ENCODE data around the gene CCDC120.

CCDC120 gene

GRCh38 chrX:49064303-49064702 is 5.5 kb downstream of the CCDC120 start:
- no peaks in the 10 kb centered on the region for H3K36me3 ChIP-seq (ENCODE audit: control insufficient read depth, low read depth, low read length)
- H3K4me1 ChIP-seq (ENCODE audit: control insufficient read depth, low read depth, low read length): no peaks in the 10 kb centered on the region
- H3K9me3 ChIP-seq (ENCODE audit: control insufficient read depth, low read depth, low read length): no peaks in the 10 kb centered on the region
- no peak overlapping the region for H3K9ac ChIP-seq (ENCODE audit: low read length)
- H3K27me3 ChIP-seq (ENCODE audit: control insufficient read depth, insufficient read depth, low read length): no peaks in the 10 kb centered on the region
- H3K27ac ChIP-seq (ENCODE audit: low read length): no peak overlapping the region
- no peak overlapping the region for H3K4me3 ChIP-seq (ENCODE audit: low read length)

- Histone ChIP-seq H3K27ac (ENCODE audit: low read length) (no peak overlapping the region), H3K4me3 (ENCODE audit: low read length) (no peak overlapping the region)
These were observed 5.9 kb downstream of the CCDC120 start for GRCh38 chrX:49064735-49065134.

GRCh38 chrX:49066278-49066677 is 7.5 kb downstream of the CCDC120 start:
- no peaks in the 10 kb centered on the region for H3K4me1 ChIP-seq (ENCODE audit: control insufficient read depth, low read depth, low read length)
- H3K4me3 ChIP-seq (ENCODE audit: low read length): no peak overlapping the region
- no peak overlapping the region for H3K9ac ChIP-seq (ENCODE audit: low read length)
- no peaks in the 10 kb centered on the region for H3K9me3 ChIP-seq (ENCODE audit: control insufficient read depth, low read depth, low read length)
- H3K27ac ChIP-seq (ENCODE audit: low read length): no peak overlapping the region
- H3K27me3 ChIP-seq (ENCODE audit: control insufficient read depth, insufficient read depth, low read length): no peaks in the 10 kb centered on the region
- no peaks in the 10 kb centered on the region for H3K36me3 ChIP-seq (ENCODE audit: control insufficient read depth, low read depth, low read length)

More at GRCh38 chrX:49064735-49065134, 5.9 kb downstream of the CCDC120 start:
- no peak overlapping the region for H3K9ac ChIP-seq (ENCODE audit: low read length)
- H3K36me3 ChIP-seq (ENCODE audit: control insufficient read depth, low read depth, low read length): no peaks in the 10 kb centered on the region
- no peaks in the 10 kb centered on the region for H3K4me1 ChIP-seq (ENCODE audit: control insufficient read depth, low read depth, low read length)
- no peaks in the 10 kb centered on the region for H3K9me3 ChIP-seq (ENCODE audit: control insufficient read depth, low read depth, low read length)
- H3K27me3 ChIP-seq (ENCODE audit: control insufficient read depth, insufficient read depth, low read length): no peaks in the 10 kb centered on the region

GRCh38 chrX:49066690-49067089 is 7.9 kb downstream of the CCDC120 start:
- Histone ChIP-seq H3K9me3 (ENCODE audit: control insufficient read depth, low read depth, low read length) (no peaks in the 10 kb centered on the region), H3K27ac (ENCODE audit: low read length) (no peak overlapping the region), H3K4me3 (ENCODE audit: low read length) (no peak overlapping the region), H3K36me3 (ENCODE audit: control insufficient read depth, low read depth, low read length) (no peaks in the 10 kb centered on the region), H3K4me1 (ENCODE audit: control insufficient read depth, low read depth, low read length) (no peaks in the 10 kb centered on the region), H3K9ac (ENCODE audit: low read length) (no peak overlapping the region), H3K27me3 (ENCODE audit: control insufficient read depth, insufficient read depth, low read length) (no peaks in the 10 kb centered on the region)

GRCh38 chrX:49067285-49068120 is 8.7 kb downstream of the CCDC120 start:
- Histone ChIP-seq H3K27ac (ENCODE audit: low read length) (no peak overlapping the region), H3K27me3 (ENCODE audit: control insufficient read depth, insufficient read depth, low read length) (no peaks in the 10 kb centered on the region), H3K36me3 (ENCODE audit: control insufficient read depth, low read depth, low read length) (no peaks in the 10 kb centered on the region), H3K9ac (ENCODE audit: low read length) (no peak overlapping the region), H3K4me1 (ENCODE audit: control insufficient read depth, low read depth, low read length) (no peaks in the 10 kb centered on the region), H3K9me3 (ENCODE audit: control insufficient read depth, low read depth, low read length) (peaks cover 2% of the 10 kb centered on the region), H3K4me3 (ENCODE audit: low read length) (no peak overlapping the region)

GRCh38 chrX:49069038-49069437 is 10.2 kb downstream of the CCDC120 start:
- H3K4me1 ChIP-seq (ENCODE audit: control insufficient read depth, low read depth, low read length): no peaks in the 10 kb centered on the region
- peaks cover 2% of the 10 kb centered on the region for H3K9me3 ChIP-seq (ENCODE audit: control insufficient read depth, low read depth, low read length)
- no peak overlapping the region for H3K4me3 ChIP-seq (ENCODE audit: low read length)
- H3K27ac ChIP-seq (ENCODE audit: low read length): no peak overlapping the region
- H3K36me3 ChIP-seq (ENCODE audit: control insufficient read depth, low read depth, low read length): no peaks in the 10 kb centered on the region
- no peaks in the 10 kb centered on the region for H3K27me3 ChIP-seq (ENCODE audit: control insufficient read depth, insufficient read depth, low read length)
- H3K9ac ChIP-seq (ENCODE audit: low read length): no peak overlapping the region

GRCh38 chrX:49070988-49071387 is 12.2 kb downstream of the CCDC120 start:
- H3K27me3 ChIP-seq (ENCODE audit: control insufficient read depth, insufficient read depth, low read length): no peaks in the 10 kb centered on the region
- no peak overlapping the region for H3K9ac ChIP-seq (ENCODE audit: low read length)
- peaks cover 2% of the 10 kb centered on the region for H3K9me3 ChIP-seq (ENCODE audit: control insufficient read depth, low read depth, low read length)
- H3K36me3 ChIP-seq (ENCODE audit: control insufficient read depth, low read depth, low read length): no peaks in the 10 kb centered on the region
- H3K27ac ChIP-seq (ENCODE audit: low read length): no peak overlapping the region
- no peaks in the 10 kb centered on the region for H3K4me1 ChIP-seq (ENCODE audit: control insufficient read depth, low read depth, low read length)
- no peak overlapping the region for H3K4me3 ChIP-seq (ENCODE audit: low read length)

GRCh38 chrX:49071877-49072711 is 13.3 kb downstream of the CCDC120 start:
- Histone ChIP-seq H3K9me3 (ENCODE audit: control insufficient read depth, low read depth, low read length) (peaks cover 2% of the 10 kb centered on the region), H3K4me1 (ENCODE audit: control insufficient read depth, low read depth, low read length) (no peaks in the 10 kb centered on the region), H3K27me3 (ENCODE audit: control insufficient read depth, insufficient read depth, low read length) (no peaks in the 10 kb centered on the region), H3K36me3 (ENCODE audit: control insufficient read depth, low read depth, low read length) (no peaks in the 10 kb centered on the region), H3K4me3 (ENCODE audit: low read length) (no peak overlapping the region), H3K27ac (ENCODE audit: low read length) (no peak overlapping the region), H3K9ac (ENCODE audit: low read length) (no peak overlapping the region)

GRCh38 chrX:49072712-49073095 is 13.9 kb downstream of the CCDC120 start:
- Histone ChIP-seq H3K27ac (ENCODE audit: low read length) (no peak overlapping the region), H3K27me3 (ENCODE audit: control insufficient read depth, insufficient read depth, low read length) (no peaks in the 10 kb centered on the region), H3K9ac (ENCODE audit: low read length) (no peak overlapping the region), H3K9me3 (ENCODE audit: control insufficient read depth, low read depth, low read length) (peaks cover 2% of the 10 kb centered on the region), H3K4me1 (ENCODE audit: control insufficient read depth, low read depth, low read length) (no peaks in the 10 kb centered on the region), H3K36me3 (ENCODE audit: control insufficient read depth, low read depth, low read length) (no peaks in the 10 kb centered on the region), H3K4me3 (ENCODE audit: low read length) (peak overlapping the region; percentile 74)

- no peaks in the 10 kb centered on the region for H3K36me3 ChIP-seq (ENCODE audit: control insufficient read depth, low read depth, low read length)
- H3K27ac ChIP-seq (ENCODE audit: low read length): no peak within 1 kb of the TSS
- peak within 1 kb of the TSS; percentile 74 for H3K4me3 ChIP-seq (ENCODE audit: low read length)
- H3K9ac ChIP-seq (ENCODE audit: low read length): peak within 1 kb of the TSS; percentile 36
- H3K27me3 ChIP-seq (ENCODE audit: control insufficient read depth, insufficient read depth, low read length): no peaks in the 10 kb centered on the region
- H3K4me1 ChIP-seq (ENCODE audit: control insufficient read depth, low read depth, low read length): no peaks in the 10 kb centered on the region
- peaks cover 2% of the 10 kb centered on the region for H3K9me3 ChIP-seq (ENCODE audit: control insufficient read depth, low read depth, low read length)
These were observed 15.1 kb downstream of the CCDC120 start, which contains the start of gene PRAF2 for GRCh38 chrX:49073601-49074575. TSS of gene PRAF2 (minus strand) at chrX:49074002. CDS start at chrX:49073987, 15 bp downstream.

- Histone ChIP-seq H3K36me3 (ENCODE audit: control insufficient read depth, low read depth, low read length) (no peaks in the 10 kb centered on the region), H3K9me3 (ENCODE audit: control insufficient read depth, low read depth, low read length) (peaks cover 2% of the 10 kb centered on the region), H3K4me1 (ENCODE audit: control insufficient read depth, low read depth, low read length) (no peaks in the 10 kb centered on the region), H3K27ac (ENCODE audit: low read length) (no peak overlapping the region), H3K4me3 (ENCODE audit: low read length) (no peak overlapping the region), H3K9ac (ENCODE audit: low read length) (no peak overlapping the region), H3K27me3 (ENCODE audit: control insufficient read depth, insufficient read depth, low read length) (no peaks in the 10 kb centered on the region)
These were observed 16.5 kb downstream of the CCDC120 start for GRCh38 chrX:49075347-49075746.

Measured in iPS-18a (cell line).